Activated T-helper 17 cell treated with anti-CD3 and anti-CD28 coated beads, Interleukin-2, amount 50 U/mL, for 72 hours (primary cell): ENCODE results near the gene CD200R1L. TPM values are rescaled to one million over a fixed set of nuclear protein-coding genes. Genes with fewer than 3 reads are reported as not detected.

Experiments
- ATAC-seq: fragments of 150-1000 bp; cut with Tn5 transposase; replicated peaks from 2 replicates; pipeline ENCODE4 v1.10.0; 2021; ENCODE audit warnings: mild to moderate bottlenecking, moderate library complexity
- H3K27ac Mint-ChIP-seq: one replicate; pipeline ENCODE4 v1.8.0; 2022; ENCODE audit warnings: mixed read lengths
- H3K27me3 Mint-ChIP-seq: one replicate; pipeline ENCODE4 v1.8.0; 2022; ENCODE audit warnings: mixed read lengths
- H3K36me3 Mint-ChIP-seq: one replicate; pipeline ENCODE4 v1.8.0; 2022; ENCODE audit warnings: low read depth, mild to moderate bottlenecking, mixed read lengths
- H3K4me1 Mint-ChIP-seq: one replicate; pipeline ENCODE4 v1.8.0; 2022; ENCODE audit warnings: mixed read lengths
- H3K4me3 Mint-ChIP-seq: one replicate; pipeline ENCODE4 v1.8.0; 2022; ENCODE audit warnings: mild to moderate bottlenecking, mixed read lengths
- H3K9me3 Mint-ChIP-seq: one replicate; pipeline ENCODE4 v1.8.0; 2022; ENCODE audit warnings: mixed read lengths
- total RNA-seq, 2 donors: library from RNA; stranded (reverse); gene quantifications; one replicate each; pipeline ENCODE4 v1.2.3, GENCODE V29; 2022

The CD200R1L gene
- total RNA-seq, 2 donors from 2014 or later, result not detected

GRCh38 chr3:112773864-112774263 is 72.8 kb downstream of the CD200R1L start:
- no peaks in the 10 kb centered on the region for H3K27me3 Mint-ChIP-seq
- H3K36me3 Mint-ChIP-seq, result no peaks in the 10 kb centered on the region
- H3K27ac Mint-ChIP-seq, result peak overlapping the region; percentile 63
- peaks cover 41% of the 10 kb centered on the region for H3K4me1 Mint-ChIP-seq
- ATAC-seq, result peak; percentile 43
- no peaks in the 10 kb centered on the region for H3K9me3 Mint-ChIP-seq
- peak overlapping the region; percentile 52 for H3K4me3 Mint-ChIP-seq

GRCh38 chr3:112770951-112771350 is 75.7 kb downstream of the CD200R1L start:
- Mint-ChIP-seq H3K9me3 (no peaks in the 10 kb centered on the region), H3K4me3 (peak overlapping the region; percentile 31), H3K27me3 (no peaks in the 10 kb centered on the region), H3K27ac (peak overlapping the region; percentile 86), H3K36me3 (no peaks in the 10 kb centered on the region), H3K4me1 (peaks cover 40% of the 10 kb centered on the region)
- no peak for ATAC-seq

GRCh38 chr3:112770032-112770626 is 76.5 kb downstream of the CD200R1L start:
- no peaks in the 10 kb centered on the region for H3K36me3 Mint-ChIP-seq
- H3K4me1 Mint-ChIP-seq, result peaks cover 37% of the 10 kb centered on the region
- peak overlapping the region; percentile 31 for H3K4me3 Mint-ChIP-seq
- H3K27me3 Mint-ChIP-seq, result no peaks in the 10 kb centered on the region
- peak overlapping the region; percentile 86 for H3K27ac Mint-ChIP-seq
- no peaks in the 10 kb centered on the region for H3K9me3 Mint-ChIP-seq
- peak; percentile 73 for ATAC-seq

- peak; percentile 62 for ATAC-seq
- H3K4me1 Mint-ChIP-seq, result peaks cover 30% of the 10 kb centered on the region
- H3K27ac Mint-ChIP-seq, result peak overlapping the region; percentile 86
- H3K4me3 Mint-ChIP-seq, result peak overlapping the region; percentile 31
- H3K9me3 Mint-ChIP-seq, result no peaks in the 10 kb centered on the region
- no peaks in the 10 kb centered on the region for H3K36me3 Mint-ChIP-seq
- no peaks in the 10 kb centered on the region for H3K27me3 Mint-ChIP-seq
Measured at GRCh38 chr3:112769286-112769978, 77.2 kb downstream of the CD200R1L start.

- no peaks in the 10 kb centered on the region for H3K36me3 Mint-ChIP-seq
Measured at GRCh38 chr3:112767777-112768176, 78.9 kb downstream of the CD200R1L start.

GRCh38 chr3:112767177-112767576 is 79.5 kb downstream of the CD200R1L start:
- H3K27ac Mint-ChIP-seq, result no peak overlapping the region
- no peaks in the 10 kb centered on the region for H3K36me3 Mint-ChIP-seq
- no peak for ATAC-seq
- H3K4me3 Mint-ChIP-seq, result no peak overlapping the region
- H3K27me3 Mint-ChIP-seq, result no peaks in the 10 kb centered on the region
- H3K4me1 Mint-ChIP-seq, result peaks cover 17% of the 10 kb centered on the region
- no peaks in the 10 kb centered on the region for H3K9me3 Mint-ChIP-seq

More at GRCh38 chr3:112767777-112768176, 78.9 kb downstream of the CD200R1L start:
- no peaks in the 10 kb centered on the region for H3K9me3 Mint-ChIP-seq
- H3K4me1 Mint-ChIP-seq, result peaks cover 23% of the 10 kb centered on the region
- no peak for ATAC-seq
- H3K27ac Mint-ChIP-seq, result no peak overlapping the region
- no peaks in the 10 kb centered on the region for H3K27me3 Mint-ChIP-seq
- H3K4me3 Mint-ChIP-seq, result no peak overlapping the region

Other genes starting within 250 kb of the CD200R1L start
- gene CCDC80, start 205.7 kb downstream of the CD200R1L start, total RNA-seq, result not detected
- gene CD200R1, start 128.2 kb upstream of the CD200R1L start, total RNA-seq, result 1 to 10 TPM; 5.7 to 6.7 TPM
- gene GTPBP8, start 144.1 kb upstream of the CD200R1L start, total RNA-seq, result 10 to 100 TPM; 18.8 to 23.6 TPM